Body of pancreas (tissue), 4 donors: Measurements from ENCODE around the gene ARHGAP42. TPM values are rescaled to one million over a fixed set of nuclear protein-coding genes. Genes with fewer than 3 reads are reported as not detected.

Source experiments
- ATAC-seq: fragments of 150-250 bp; one replicate; pipeline ENCODE4 v1.9.1; 2016
- DNase-seq, 4 donors: peaks; one replicate each; pipeline ENCODE4 v3.0.0-alpha.2; 2019
- H3K27ac ChIP-seq, 4 donors: fragments of 200-600 bp; sonication (generic); 1 replicate in 3 of 4; 2 replicates in 1 of 4; pipeline versions ENCODE4 v1.5.1 to v1.6.1; 2016 to 2019; ENCODE audit warnings: mild to moderate bottlenecking in 1 of 4, mixed read lengths in 1 of 4, moderate library complexity in 1 of 4
- H3K27me3 ChIP-seq, 2 donors: fragments of 200-600 bp; sonication (generic); one replicate each; pipeline ENCODE4 v1.6.0; 2016; ENCODE audit warnings: mild to moderate bottlenecking in 1 of 2
- H3K36me3 ChIP-seq, 2 donors: fragments of 200-600 bp; sonication (generic); replicated peaks in 1 of 2; 2 replicates each; pipeline ENCODE4 v1.5.1; 2016; ENCODE audit warnings: low read depth in 2 of 2; ENCODE audit not compliant: insufficient read depth in 1 of 2
- H3K4me1 ChIP-seq: fragments of 200-600 bp; sonication (generic); one replicate; pipeline ENCODE4 v1.6.0; 2016
- H3K4me3 ChIP-seq, 2 donors: fragments of 200-600 bp; sonication (generic); 1 replicate in 1 of 2; 2 replicates in 1 of 2; pipeline ENCODE4 v1.5.1; 2016 to 2019
- H3K9me3 ChIP-seq, 3 donors: fragments of 200-600 bp; sonication (generic); 1 replicate in 2 of 3; 2 replicates in 1 of 3; pipeline ENCODE4 v1.5.1; 2016
- CTCF ChIP-seq, 7 experiments: fragments of 450-650 bp in 4 of 7; fragments of 200-600 bp in 3 of 7; sonication (generic) in 3 of 7; IDR thresholded peaks; one replicate each; pipeline ENCODE4 v1.5.1; 2016 to 2019; ENCODE audit warnings: antibody characterized with exemption in 7 of 7
- POLR2A ChIP-seq, 3 donors: fragments of 450-650 bp; IDR thresholded peaks; one replicate each; pipeline ENCODE4 v1.6.1; 2016; ENCODE audit warnings: antibody characterized with exemption in 3 of 3, mild to moderate bottlenecking in 2 of 3
- WGBS, 2 donors: methylation state at CpG; one replicate each; pipeline ENCODE4 v1.1.5; 2017; 5-methylcytosine and 5-hydroxymethylcytosine counted together
- intact Hi-C: fragments of 100-400 bp; cut with DNase I; formaldehyde crosslinking; loops from one replicate; pipeline ENCODE4 v1.15.1; 2023
- total RNA-seq, 2 donors: library from RNA; depleted of rRNA; stranded (reverse); fragments of >200 nt; gene quantifications; one replicate each; pipeline ENCODE4 v1.1.0, GENCODE V29; 2016

Gene ARHGAP42
- total RNA-seq, 2 donors from 2014 or later, result 3.6 to 4.7 TPM

GRCh38 chr11:100930185-100930778 is 243.2 kb downstream of the ARHGAP42 start:
- Histone ChIP-seq H3K36me3 (no peaks in the 10 kb centered on the region), H3K9me3 (no peaks in the 10 kb centered on the region), H3K4me3 (no peak overlapping the region), H3K27me3 (no peaks in the 10 kb centered on the region), H3K27ac (no peak overlapping the region), H3K4me1 (no peaks in the 10 kb centered on the region)
- DNase-seq (no peak), ATAC-seq (peak; percentile 48)
- WGBS, 2 donors, result 38 to 39% methylated on average over 5 of the region's 5 CpGs
- intact Hi-C loops, result no loop called here
- peak; percentile 28 to 75 (median 63) for TF ChIP-seq CTCF (IDR thresholded peaks at IDR 0.05)
- no peak for TF ChIP-seq POLR2A (IDR thresholded peaks at IDR 0.05)

- peak in 6 of 7 experiments; percentile 9 to 45 (median 34) for TF ChIP-seq CTCF (IDR thresholded peaks at IDR 0.05)
- no peak for TF ChIP-seq POLR2A (IDR thresholded peaks at IDR 0.05)
- ATAC-seq (no peak), DNase-seq (no peak)
- intact Hi-C loops, result no loop called here
- WGBS, 2 donors, result 7 to 8% methylated on average over 3 of the region's 3 CpGs
- H3K4me1 ChIP-seq, result no peaks in the 10 kb centered on the region
- H3K36me3 ChIP-seq, result no peaks in the 10 kb centered on the region
- no peak overlapping the region for H3K4me3 ChIP-seq
- no peaks in the 10 kb centered on the region for H3K27me3 ChIP-seq
- H3K9me3 ChIP-seq, result no peaks in the 10 kb centered on the region
- H3K27ac ChIP-seq, result no peak overlapping the region
Measured at GRCh38 chr11:100932474-100933100, 245.5 kb downstream of the ARHGAP42 start.

- H3K9me3 ChIP-seq, result no peaks in the 10 kb centered on the region
- H3K36me3 ChIP-seq, result no peaks in the 10 kb centered on the region
- ATAC-seq, result no peak
- H3K27me3 ChIP-seq, result no peaks in the 10 kb centered on the region
- no peak for TF ChIP-seq CTCF (IDR thresholded peaks at IDR 0.05)
- TF ChIP-seq POLR2A (IDR thresholded peaks at IDR 0.05), result no peak
- no peak for DNase-seq
- 75 to 79% methylated on average over 6 of the region's 6 CpGs for WGBS, 2 donors
- H3K4me3 ChIP-seq, result no peak overlapping the region
- no peak overlapping the region for H3K27ac ChIP-seq
- H3K4me1 ChIP-seq, result no peaks in the 10 kb centered on the region
- intact Hi-C loops, result no loop called here
Measured at GRCh38 chr11:100936781-100937180, 249.7 kb downstream of the ARHGAP42 start.

- Histone ChIP-seq H3K27me3 (no peaks in the 10 kb centered on the region), H3K36me3 (no peaks in the 10 kb centered on the region), H3K9me3 (no peaks in the 10 kb centered on the region), H3K4me3 (no peak overlapping the region), H3K27ac (no peak overlapping the region), H3K4me1 (no peaks in the 10 kb centered on the region)
- ATAC-seq, result no peak
- 62 to 66% methylated on average over 5 of the region's 5 CpGs for WGBS, 2 donors
- no peak for TF ChIP-seq CTCF (IDR thresholded peaks at IDR 0.05)
- no peak for TF ChIP-seq POLR2A (IDR thresholded peaks at IDR 0.05)
- DNase-seq, result no peak
- intact Hi-C loops, result no loop called here
Measured at GRCh38 chr11:100939571-100939970, 252.5 kb downstream of the ARHGAP42 start.

- DNase-seq, result no peak
- TF ChIP-seq POLR2A (IDR thresholded peaks at IDR 0.05) (no peak), CTCF (IDR thresholded peaks at IDR 0.05) (no peak)
- ATAC-seq, result no peak
- no peak overlapping the region for H3K4me3 ChIP-seq
- no peaks in the 10 kb centered on the region for H3K4me1 ChIP-seq
- H3K36me3 ChIP-seq, result no peaks in the 10 kb centered on the region
- no peaks in the 10 kb centered on the region for H3K27me3 ChIP-seq
- intact Hi-C loops, result no loop called here
- no peaks in the 10 kb centered on the region for H3K9me3 ChIP-seq
- WGBS, 2 donors, result 80% methylated on average over 3 of the region's 3 CpGs
- H3K27ac ChIP-seq, result no peak overlapping the region
Measured at GRCh38 chr11:100940111-100940510, 253.0 kb downstream of the ARHGAP42 start.
